HL-60 (cell line): ENCODE results near the gene SCAP.

ENCODE experiments used
- DNase-seq, 2 experiments: peaks; one replicate each; pipeline ENCODE4 v3.0.0-alpha.2; 2010 to 2020; ENCODE audit warnings: low read depth in 1 of 2, low spot score in 1 of 2
- H3K27ac ChIP-seq: fragments of 250-450 bp; sonication (Bioruptor Pico); replicated peaks from 2 replicates; pipeline ENCODE4 v1.5.1; 2020; ENCODE audit warnings: mild to moderate bottlenecking, moderate library complexity
- H3K27me3 ChIP-seq: fragments of 250-450 bp; sonication (Bioruptor Pico); 2 replicates; pipeline ENCODE4 v1.5.1; 2021; ENCODE audit warnings: mild to moderate bottlenecking, moderate library complexity; ENCODE audit not compliant: insufficient read depth, poor library complexity, severe bottlenecking
- H3K4me3 ChIP-seq: replicated peaks from 2 replicates; pipeline ENCODE4 v1.5.1; 2011; ENCODE audit warnings: mild to moderate bottlenecking, control low read depth, low read length; ENCODE audit not compliant: insufficient read depth
- GABPA ChIP-seq: IDR thresholded peaks from 2 replicates; pipeline ENCODE4 v1.6.1; 2012; ENCODE audit warnings: low read depth
- POLR2AphosphoS5 ChIP-seq: IDR thresholded peaks from 2 replicates; pipeline ENCODE4 v1.6.1; 2012; ENCODE audit warnings: low read depth
- SPI1 ChIP-seq: IDR thresholded peaks from 2 replicates; pipeline ENCODE4 v1.6.1; 2012; ENCODE audit warnings: low read depth, mild to moderate bottlenecking, borderline replicate concordance
- TF ChIP-seq, protein P1 (sequence below): IDR thresholded peaks from one replicate; pipeline ENCODE4 v1.5.1; 2011; ENCODE audit warnings: low read length, control low read depth, inconsistent platforms; ENCODE audit not compliant: insufficient read depth
- TF ChIP-seq, protein P2 (sequence below): IDR thresholded peaks from 2 replicates; pipeline ENCODE4 v1.6.1; 2012; ENCODE audit warnings: low read depth; ENCODE audit not compliant: insufficient replicate concordance

SCAP gene

DNA sequence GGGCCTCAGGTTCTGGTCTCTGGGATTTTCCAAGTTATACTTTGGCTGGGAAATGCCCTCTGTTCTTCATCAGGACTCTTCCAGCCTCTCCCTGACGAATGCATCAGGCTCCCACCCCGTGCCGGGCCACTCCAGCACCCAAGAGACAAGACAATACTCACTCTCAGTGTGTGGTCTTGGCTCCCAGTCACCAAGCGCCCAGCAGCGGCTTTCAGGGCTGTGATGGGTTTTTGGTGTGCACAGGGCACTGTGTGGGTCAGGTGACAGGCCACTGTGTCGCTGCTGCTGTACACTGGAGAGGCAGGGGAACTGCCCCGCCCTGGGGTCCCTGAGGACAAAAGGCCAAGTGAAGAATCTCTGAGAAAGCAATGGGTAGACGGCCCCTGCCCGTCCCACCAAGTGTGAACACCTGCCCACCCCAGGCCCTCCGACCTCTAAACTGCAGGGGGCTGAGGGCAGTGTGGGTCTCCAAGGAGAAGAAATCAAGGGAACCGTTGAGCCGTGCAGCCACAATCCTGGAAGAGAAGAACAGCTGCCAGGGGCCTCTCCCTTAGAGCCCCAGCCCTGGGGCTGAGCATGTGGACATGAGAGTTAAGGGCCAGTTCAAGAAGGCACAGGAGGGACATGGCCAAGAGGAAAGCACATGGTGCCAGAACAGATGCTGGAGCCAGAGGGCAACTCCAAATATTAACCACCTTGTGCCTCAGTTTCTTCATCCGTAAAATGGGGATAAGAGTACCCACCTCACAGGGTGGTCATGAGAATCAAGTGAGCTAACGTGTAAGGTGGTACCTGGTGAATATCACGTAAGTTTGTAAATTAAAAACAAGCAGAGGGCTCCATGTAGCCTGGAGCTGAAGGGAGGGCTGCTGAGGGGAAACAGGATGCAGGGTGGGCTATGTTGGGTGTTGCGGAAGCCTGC is 60.8 kb downstream of the SCAP start:
- TF ChIP-seq, protein P1, sequence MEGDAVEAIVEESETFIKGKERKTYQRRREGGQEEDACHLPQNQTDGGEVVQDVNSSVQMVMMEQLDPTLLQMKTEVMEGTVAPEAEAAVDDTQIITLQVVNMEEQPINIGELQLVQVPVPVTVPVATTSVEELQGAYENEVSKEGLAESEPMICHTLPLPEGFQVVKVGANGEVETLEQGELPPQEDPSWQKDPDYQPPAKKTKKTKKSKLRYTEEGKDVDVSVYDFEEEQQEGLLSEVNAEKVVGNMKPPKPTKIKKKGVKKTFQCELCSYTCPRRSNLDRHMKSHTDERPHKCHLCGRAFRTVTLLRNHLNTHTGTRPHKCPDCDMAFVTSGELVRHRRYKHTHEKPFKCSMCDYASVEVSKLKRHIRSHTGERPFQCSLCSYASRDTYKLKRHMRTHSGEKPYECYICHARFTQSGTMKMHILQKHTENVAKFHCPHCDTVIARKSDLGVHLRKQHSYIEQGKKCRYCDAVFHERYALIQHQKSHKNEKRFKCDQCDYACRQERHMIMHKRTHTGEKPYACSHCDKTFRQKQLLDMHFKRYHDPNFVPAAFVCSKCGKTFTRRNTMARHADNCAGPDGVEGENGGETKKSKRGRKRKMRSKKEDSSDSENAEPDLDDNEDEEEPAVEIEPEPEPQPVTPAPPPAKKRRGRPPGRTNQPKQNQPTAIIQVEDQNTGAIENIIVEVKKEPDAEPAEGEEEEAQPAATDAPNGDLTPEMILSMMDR, result no peak
- no peak for TF ChIP-seq GABPA
- no peak for TF ChIP-seq SPI1
- TF ChIP-seq, protein P2, sequence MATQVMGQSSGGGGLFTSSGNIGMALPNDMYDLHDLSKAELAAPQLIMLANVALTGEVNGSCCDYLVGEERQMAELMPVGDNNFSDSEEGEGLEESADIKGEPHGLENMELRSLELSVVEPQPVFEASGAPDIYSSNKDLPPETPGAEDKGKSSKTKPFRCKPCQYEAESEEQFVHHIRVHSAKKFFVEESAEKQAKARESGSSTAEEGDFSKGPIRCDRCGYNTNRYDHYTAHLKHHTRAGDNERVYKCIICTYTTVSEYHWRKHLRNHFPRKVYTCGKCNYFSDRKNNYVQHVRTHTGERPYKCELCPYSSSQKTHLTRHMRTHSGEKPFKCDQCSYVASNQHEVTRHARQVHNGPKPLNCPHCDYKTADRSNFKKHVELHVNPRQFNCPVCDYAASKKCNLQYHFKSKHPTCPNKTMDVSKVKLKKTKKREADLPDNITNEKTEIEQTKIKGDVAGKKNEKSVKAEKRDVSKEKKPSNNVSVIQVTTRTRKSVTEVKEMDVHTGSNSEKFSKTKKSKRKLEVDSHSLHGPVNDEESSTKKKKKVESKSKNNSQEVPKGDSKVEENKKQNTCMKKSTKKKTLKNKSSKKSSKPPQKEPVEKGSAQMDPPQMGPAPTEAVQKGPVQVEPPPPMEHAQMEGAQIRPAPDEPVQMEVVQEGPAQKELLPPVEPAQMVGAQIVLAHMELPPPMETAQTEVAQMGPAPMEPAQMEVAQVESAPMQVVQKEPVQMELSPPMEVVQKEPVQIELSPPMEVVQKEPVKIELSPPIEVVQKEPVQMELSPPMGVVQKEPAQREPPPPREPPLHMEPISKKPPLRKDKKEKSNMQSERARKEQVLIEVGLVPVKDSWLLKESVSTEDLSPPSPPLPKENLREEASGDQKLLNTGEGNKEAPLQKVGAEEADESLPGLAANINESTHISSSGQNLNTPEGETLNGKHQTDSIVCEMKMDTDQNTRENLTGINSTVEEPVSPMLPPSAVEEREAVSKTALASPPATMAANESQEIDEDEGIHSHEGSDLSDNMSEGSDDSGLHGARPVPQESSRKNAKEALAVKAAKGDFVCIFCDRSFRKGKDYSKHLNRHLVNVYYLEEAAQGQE, result no peak
- no peaks in the 10 kb centered on the region for H3K27me3 ChIP-seq
- no peak overlapping the region for H3K27ac ChIP-seq
- H3K4me3 ChIP-seq, result no peak overlapping the region
- no peak for DNase-seq

DNA sequence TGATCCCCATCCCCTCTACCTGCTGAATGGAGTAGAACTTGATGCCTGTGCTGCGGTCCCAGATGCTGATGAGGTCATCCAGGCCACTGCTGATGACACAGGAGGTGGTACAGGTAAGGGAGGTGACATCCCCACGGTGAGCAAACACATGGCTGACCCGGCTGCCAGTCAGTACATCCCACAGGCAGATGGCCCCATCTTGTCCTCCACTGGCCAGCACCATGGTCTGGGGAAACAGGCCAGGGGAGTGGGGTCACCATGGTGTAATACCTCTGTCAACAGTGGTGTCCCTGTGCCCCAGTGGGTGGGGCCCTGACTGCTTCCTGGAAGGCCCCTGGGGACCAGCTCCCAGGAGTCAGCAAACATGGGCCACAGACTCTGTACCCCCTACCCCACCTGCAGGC is 61.6 kb downstream of the SCAP start:
- no peak for DNase-seq
- no peak for TF ChIP-seq GABPA
- TF ChIP-seq, protein P2, result no peak
- Histone ChIP-seq H3K4me3 (no peak overlapping the region), H3K27ac (no peak overlapping the region), H3K27me3 (no peaks in the 10 kb centered on the region)

DNA sequence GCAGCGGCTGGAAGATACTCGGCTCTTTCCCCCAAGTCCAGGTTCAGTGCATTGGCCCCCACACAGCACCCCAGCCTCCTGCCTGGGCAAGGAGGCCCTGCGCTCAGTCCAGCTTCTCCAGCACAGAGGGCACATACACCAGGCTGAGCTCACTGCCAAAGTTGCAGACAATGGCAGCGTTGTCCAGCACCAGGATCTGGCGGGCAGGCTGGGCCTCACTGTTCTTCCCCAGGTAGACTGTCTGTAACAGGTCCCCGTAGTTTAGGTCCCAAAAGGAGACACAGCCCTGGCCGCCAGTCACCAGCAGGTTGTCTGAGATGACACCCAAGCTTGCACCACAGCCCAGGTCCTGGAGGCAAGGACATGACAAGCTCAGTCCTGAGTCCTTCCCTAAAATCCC is 62.0 kb downstream of the SCAP start:
- Histone ChIP-seq H3K27ac (no peak overlapping the region), H3K27me3 (no peaks in the 10 kb centered on the region), H3K4me3 (no peak overlapping the region)
- TF ChIP-seq, protein P2, result no peak
- TF ChIP-seq, protein P1, result no peak
- TF ChIP-seq POLR2AphosphoS5, result no peak
- no peak for TF ChIP-seq GABPA
- TF ChIP-seq SPI1, result no peak
- no peak for DNase-seq
